GM12878 (cell line): ENCODE data around the gene NAT14. TPM values are rescaled to one million over a fixed set of nuclear protein-coding genes. Genes with fewer than 3 reads are reported as not detected.

Experiments
- ATAC-seq: fragments of 200-7000 bp; cut with Tn5 transposase; 3 replicates; pipeline ENCODE4 v1.9.1; 2020; ENCODE audit warnings: mild to moderate bottlenecking, moderate library complexity
- BruUV-seq: library from RNA; stranded (reverse); fragments of 400-500 nt; replicated peaks from 2 replicates; lab custom pipeline; 2021; lab: Mats Ljungman, UMichigan
- CTCF ChIA-PET: fragments of 300-600 bp; sonication (Branson Sonifier 250); formaldehyde crosslinking; extraction: SDS; loops from one replicate; lab custom pipeline; 2021; ENCODE audit warnings: inconsistent platforms; lab: Yijun Ruan, JAX
- POLR2A ChIA-PET: fragments of 350-600 bp; formaldehyde crosslinking; extraction: SDS; loops from one replicate; lab custom pipeline; 2021; ENCODE audit warnings: inconsistent platforms; lab: Charles Lee
- RAD21 ChIA-PET: fragments of 300-600 bp; sonication (Branson Sonifier 250); formaldehyde crosslinking; loops from one replicate; lab custom pipeline; 2023; ENCODE audit warnings: antibody characterized with exemption; ENCODE audit not compliant: unreplicated experiment; lab: Charles Lee
- SMC1A ChIA-PET: fragments of 300-600 bp; sonication (Branson Sonifier 250); formaldehyde crosslinking; loops from one replicate; lab custom pipeline; 2023; ENCODE audit not compliant: unreplicated experiment, uncharacterized antibody; lab: Charles Lee
- DNase-seq: peaks from one replicate; pipeline ENCODE4 v3.0.0-alpha.2; 2011; ENCODE audit warnings: low read depth, low spot score
- FAIRE-seq: peaks from 3 replicates; lab custom pipeline; 2011; peaks lifted over from hg19 to GRCh38; lab: Jason Lieb, UNC
- H2AFZ ChIP-seq: 2 replicates; pipeline ENCODE4 v1.6.0; 2011; ENCODE audit warnings: low read depth, low read length, control low read depth; ENCODE audit not compliant: control insufficient read depth
- H3K27ac ChIP-seq: 2 replicates; pipeline ENCODE4 v1.5.1; 2011; ENCODE audit warnings: control low read depth; ENCODE audit not compliant: control insufficient read depth, insufficient read depth
- H3K27me3 ChIP-seq, 2 experiments: replicated peaks in 1 of 2; 2 replicates each; pipeline versions ENCODE4 v1.6.0 to v1.6.1; 2011; ENCODE audit warnings: low read length in 1 of 2; ENCODE audit not compliant: control insufficient read depth in 2 of 2, insufficient read depth in 2 of 2
- H3K36me3 ChIP-seq, 2 experiments: 2 replicates each; pipeline ENCODE4 v1.5.1; 2011; ENCODE audit warnings: low read length in 1 of 2; ENCODE audit not compliant: control insufficient read depth in 2 of 2, insufficient read depth in 2 of 2
- H3K4me1 ChIP-seq: 2 replicates; pipeline ENCODE4 v1.6.1; 2011; ENCODE audit warnings: mild to moderate bottlenecking, low read length, moderate library complexity, mixed read lengths; ENCODE audit not compliant: control insufficient read depth, insufficient read depth
- H3K4me2 ChIP-seq: 2 replicates; pipeline ENCODE4 v1.6.0; 2011; ENCODE audit warnings: control low read depth; ENCODE audit not compliant: control insufficient read depth, insufficient read depth
- H3K4me3 ChIP-seq: fragments of 200-600 bp; sonication (generic); 2 replicates; pipeline ENCODE4 v1.5.1; 2016
- H3K79me2 ChIP-seq: 2 replicates; pipeline ENCODE4 v1.6.0; 2011; ENCODE audit warnings: low read length; ENCODE audit not compliant: control insufficient read depth, insufficient read depth
- H3K9ac ChIP-seq: 2 replicates; pipeline ENCODE4 v1.8.0; 2011; ENCODE audit warnings: low read length, control low read depth, mixed read lengths; ENCODE audit not compliant: control insufficient read depth, insufficient read depth
- H3K9me3 ChIP-seq: replicated peaks from 3 replicates; pipeline ENCODE4 v1.5.1; 2011; ENCODE audit warnings: mild to moderate bottlenecking, low read length; ENCODE audit not compliant: control insufficient read depth, insufficient read depth
- H4K20me1 ChIP-seq: 2 replicates; pipeline ENCODE4 v1.6.0; 2011; ENCODE audit not compliant: control insufficient read depth, insufficient read depth
- BCL3 ChIP-seq: IDR thresholded peaks from 2 replicates; pipeline ENCODE4 v1.6.1; 2011; ENCODE audit warnings: borderline replicate concordance, low read depth, mild to moderate bottlenecking, moderate library complexity, low read length; ENCODE audit not compliant: insufficient read depth, poor library complexity, severe bottlenecking
- PBX3 ChIP-seq: IDR thresholded peaks from 2 replicates; pipeline ENCODE4 v1.6.1; 2011; ENCODE audit warnings: mild to moderate bottlenecking, low read depth, low read length, moderate library complexity; ENCODE audit not compliant: insufficient replicate concordance
- YY1 ChIP-seq: IDR thresholded peaks from 2 replicates; pipeline ENCODE4 v1.6.1; 2011; ENCODE audit warnings: low read depth, mild to moderate bottlenecking, low read length
- WGBS: methylation state at CpG from one replicate; pipeline ENCODE4 v1.1.6; 2016; ENCODE audit warnings: low lambda C conversion rate; ENCODE audit not compliant: insufficient replicate concordance, insufficient coverage; ENCODE audit errors: missing lambda C conversion rate; 5-methylcytosine and 5-hydroxymethylcytosine counted together
- in situ Hi-C: fragments of 300-500 bp; cut with MboI; formaldehyde crosslinking; loops from 9 replicates; pipeline ENCODE4 v1.14.3; 2018; ENCODE audit warnings: mixed read lengths
- intact Hi-C: fragments of 100-400 bp; cut with micrococcal nuclease; formaldehyde crosslinking; loops from one replicate; pipeline ENCODE4 v1.14.2; 2022; ENCODE audit not compliant: unreplicated experiment
- polyA plus RNA-seq, 11 experiments: library from polyadenylated mRNA; depleted of rRNA in 4 of 11; unstranded in 6 of 11; stranded (reverse) in 5 of 11; fragments of >200 nt; fragmentation: Nextera tagmentation in 4 of 11; fragmentation: Illumina TruSeq in 1 of 11; extraction: Ambion mirVana in 4 of 11; extraction: Trizol in 1 of 11; gene quantifications; 1 replicate in 1 of 11; 2 replicates in 10 of 11; pipeline versions ENCODE4 v1.2.1 to v1.2.3, GENCODE V29; 2011 to 2016; ENCODE audit warnings: inconsistent platforms in 2 of 11, missing spikeins in 2 of 11, low read depth in 1 of 11
- total RNA-seq, 4 experiments: library from RNA; depleted of rRNA in 3 of 4; stranded (reverse); fragments of >200 nt in 3 of 4; fragmentation: Illumina TruSeq in 1 of 4; extraction: Trizol in 1 of 4; gene quantifications; 2 replicates each; pipeline versions ENCODE4 v1.2.1 to v1.2.3, GENCODE V29; 2013 to 2021

NAT14 gene
- total and polyA plus RNA-seq, 10 of the 15 experiments (the other 5 are each of a cell fraction or from before 2014, with no cell fraction given) = 0.87 to 23.6 (median 9.7) TPM

- H3K4me1 ChIP-seq = no peaks in the 10 kb centered on the region
- 63% methylated on average over 33 of the region's 35 CpGs for WGBS
- H2AFZ ChIP-seq = no peak overlapping the region
- ChIA-PET SMC1A (no interaction called here), CTCF (no interaction called here), POLR2A (no interaction called here), RAD21 (no interaction called here)
- no peak overlapping the region for H3K27ac ChIP-seq
- no peaks in the 10 kb centered on the region for H3K79me2 ChIP-seq
- in situ Hi-C loops (no loop called here), intact Hi-C loops (no loop called here)
- TF ChIP-seq BCL3 = peak; percentile 73
- TF ChIP-seq YY1 = no peak
- peak; percentile 31 for TF ChIP-seq PBX3
- H3K4me3 ChIP-seq = no peak overlapping the region
- no peak for ATAC-seq
- H3K4me2 ChIP-seq = no peak overlapping the region
- H4K20me1 ChIP-seq = no peaks in the 10 kb centered on the region
- H3K27me3 ChIP-seq = no peaks in the 10 kb centered on the region
- no peaks in the 10 kb centered on the region for H3K36me3 ChIP-seq
- FAIRE-seq = no peak
- no peak for DNase-seq
- no TSS peak for BruUV-seq
- no peaks in the 10 kb centered on the region; the same call in 2 of the 3 replicates for H3K9me3 ChIP-seq
- H3K9ac ChIP-seq = no peak overlapping the region
Observed at GRCh38 chr19:55526216-55527196, 41.5 kb downstream of the NAT14 start.
